GM21825 (cell line): ENCODE results near the gene PHF1.
"Not testable (repeated sequence)": the region's sequence is repeated elsewhere in the genome, so short reads cannot be mapped to it uniquely, and the experiment has no call there.

Experiments
- ATAC-seq: cut with Tn5 transposase; IDR thresholded peaks from one replicate; pipeline ENCODE4 v1.9.1; 2021; ENCODE audit warnings: mild to moderate bottlenecking, moderate library complexity; ENCODE audit not compliant: unreplicated experiment

The PHF1 gene

GRCh38 chr6:33391278-33391921 lies 19.4 kb upstream of the PHF1 start, which contains the start of gene KIFC1:
TSS of gene KIFC1 (plus strand) at chr6:33391823. CDS start at chr6:33391986, 163 bp downstream.
- peak; percentile 87 for ATAC-seq

- ATAC-seq = peak; percentile 4
Observed at GRCh38 chr6:33391922-33392594, 18.8 kb upstream of the PHF1 start.

- no peak for ATAC-seq
Observed at GRCh38 chr6:33392595-33392948, 18.2 kb upstream of the PHF1 start.

DNA sequence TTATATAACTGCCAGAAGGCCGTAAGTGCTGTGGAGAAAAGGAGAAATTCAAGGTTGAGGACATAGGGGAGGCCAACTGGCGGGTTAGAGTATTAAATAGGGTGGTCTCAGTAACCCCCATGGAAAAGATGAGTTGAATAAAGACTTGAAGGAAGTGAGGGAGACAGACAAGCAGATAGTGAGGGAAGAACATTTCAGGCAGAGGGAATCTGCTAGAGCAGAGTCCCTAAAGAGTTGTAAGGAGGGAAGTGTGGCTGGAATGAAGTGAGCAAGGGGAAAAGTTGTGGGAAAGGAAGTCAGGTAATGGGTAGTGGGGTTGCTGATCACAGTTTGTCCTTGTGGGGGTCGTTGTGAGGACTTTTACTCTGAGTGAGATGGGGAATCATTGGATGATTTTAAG lies 17.8 kb upstream of the PHF1 start:
- ATAC-seq = no peak

DNA sequence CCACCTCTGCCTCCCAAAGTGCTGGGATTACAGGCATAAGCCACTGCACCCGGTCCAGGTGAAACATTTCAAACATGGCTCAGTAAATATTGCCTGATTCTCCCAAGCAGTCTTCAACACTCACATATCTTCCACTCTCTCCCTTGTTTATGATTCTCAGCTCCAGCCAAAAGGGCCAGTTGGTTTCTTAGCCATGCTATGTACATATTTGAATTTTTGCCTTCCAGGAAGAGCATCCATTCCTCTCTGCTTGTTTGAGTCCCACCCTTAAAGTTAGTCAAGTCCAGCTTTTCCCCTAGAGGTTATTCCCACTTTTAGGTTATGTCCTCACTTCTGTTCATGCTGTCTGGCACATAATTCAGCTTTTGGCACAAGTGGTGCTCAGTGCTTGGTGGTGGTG lies 13.3 kb upstream of the PHF1 start:
- no peak for ATAC-seq

GRCh38 chr6:33398601-33399000 lies 12.2 kb upstream of the PHF1 start:
- ATAC-seq = not testable (repeated sequence)

GRCh38 chr6:33399881-33400280 lies 10.9 kb upstream of the PHF1 start:
- ATAC-seq = not testable (repeated sequence)

DNA sequence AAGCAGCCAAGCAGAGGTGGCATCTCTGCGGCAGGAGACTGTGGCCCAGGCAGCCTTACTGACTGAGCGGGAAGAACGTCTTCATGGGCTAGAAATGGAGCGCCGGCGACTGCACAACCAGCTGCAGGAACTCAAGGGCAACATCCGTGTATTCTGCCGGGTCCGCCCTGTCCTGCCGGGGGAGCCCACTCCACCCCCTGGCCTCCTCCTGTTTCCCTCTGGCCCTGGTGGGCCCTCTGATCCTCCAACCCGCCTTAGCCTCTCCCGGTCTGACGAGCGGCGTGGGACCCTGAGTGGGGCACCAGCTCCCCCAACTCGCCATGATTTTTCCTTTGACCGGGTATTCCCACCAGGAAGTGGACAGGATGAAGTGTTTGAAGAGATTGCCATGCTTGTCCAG lies 5.9 kb upstream of the PHF1 start:
- no peak for ATAC-seq

- ATAC-seq = no peak
Observed at GRCh38 chr6:33405386-33405940, 5.4 kb upstream of the PHF1 start.

DNA sequence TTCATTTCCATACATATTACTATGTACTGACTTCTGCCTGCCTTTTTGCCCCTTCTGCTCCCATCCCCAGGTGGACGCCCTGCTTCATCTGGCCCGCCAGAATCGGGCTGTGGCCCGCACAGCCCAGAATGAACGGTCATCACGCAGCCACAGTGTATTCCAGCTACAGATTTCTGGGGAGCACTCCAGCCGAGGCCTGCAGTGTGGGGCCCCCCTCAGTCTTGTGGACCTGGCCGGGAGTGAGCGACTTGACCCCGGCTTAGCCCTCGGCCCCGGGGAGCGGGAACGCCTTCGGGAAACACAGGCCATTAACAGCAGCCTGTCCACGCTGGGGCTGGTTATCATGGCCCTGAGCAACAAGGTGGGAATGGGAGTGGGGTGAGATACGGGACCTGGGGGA lies 4.7 kb upstream of the PHF1 start:
- ATAC-seq = no peak

DNA sequence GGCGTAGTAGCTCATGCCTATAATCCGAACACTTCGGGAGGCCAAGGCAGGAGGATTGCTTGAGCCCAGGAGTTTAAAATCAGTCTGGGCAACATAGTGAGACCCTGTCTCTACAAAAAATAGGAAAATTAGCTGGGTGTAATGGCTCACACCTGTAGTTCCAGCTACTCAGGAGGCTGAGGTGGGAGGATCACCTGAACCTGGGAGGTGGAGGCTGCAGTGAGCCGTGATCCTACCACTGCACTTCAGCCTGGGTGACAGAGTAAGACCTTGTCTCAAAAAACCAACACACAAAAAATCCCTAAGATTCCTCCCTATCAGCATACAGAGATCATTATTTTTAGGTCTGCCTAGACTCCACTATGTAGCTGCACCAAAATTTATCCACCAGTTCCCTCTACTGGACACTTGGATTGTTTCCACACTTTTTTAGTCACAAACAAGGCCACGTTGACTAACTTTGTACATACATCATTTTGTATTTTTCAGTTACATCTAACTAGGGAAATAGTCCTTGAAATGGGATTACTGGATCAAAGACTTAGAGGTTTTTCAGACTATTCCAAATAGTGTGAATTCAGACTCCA lies 3.6 kb upstream of the PHF1 start:
- ATAC-seq = no peak

- peak; percentile 66 for ATAC-seq
Observed at GRCh38 chr6:33410050-33410710, 634 bp upstream of the PHF1 start.

- ATAC-seq = no peak
Observed at GRCh38 chr6:33411632-33412005, 805 bp downstream of the PHF1 start.

- ATAC-seq = no peak
Observed at GRCh38 chr6:33412140-33413009, 1.6 kb downstream of the PHF1 start.

GRCh38 chr6:33413241-33414120 lies 2.7 kb downstream of the PHF1 start:
- no peak for ATAC-seq

GRCh38 chr6:33414592-33415271 lies 3.9 kb downstream of the PHF1 start:
- ATAC-seq = no peak

DNA sequence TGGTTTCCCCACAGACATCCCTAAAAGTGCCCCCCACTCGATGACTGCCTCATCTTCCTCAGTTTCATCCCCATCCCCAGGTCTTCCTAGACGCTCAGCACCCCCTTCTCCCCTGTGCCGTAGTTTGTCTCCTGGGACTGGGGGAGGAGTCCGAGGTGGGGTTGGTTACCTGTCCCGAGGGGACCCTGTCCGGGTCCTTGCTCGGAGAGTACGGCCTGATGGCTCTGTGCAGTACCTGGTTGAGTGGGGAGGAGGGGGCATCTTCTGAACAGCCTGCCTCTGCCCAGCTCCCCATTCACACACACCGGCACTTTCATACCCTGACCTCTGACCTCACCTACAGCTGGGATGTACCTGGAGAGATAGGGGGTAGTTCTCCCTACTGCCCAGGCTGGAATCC lies 5.0 kb downstream of the PHF1 start:
- no peak for ATAC-seq

DNA sequence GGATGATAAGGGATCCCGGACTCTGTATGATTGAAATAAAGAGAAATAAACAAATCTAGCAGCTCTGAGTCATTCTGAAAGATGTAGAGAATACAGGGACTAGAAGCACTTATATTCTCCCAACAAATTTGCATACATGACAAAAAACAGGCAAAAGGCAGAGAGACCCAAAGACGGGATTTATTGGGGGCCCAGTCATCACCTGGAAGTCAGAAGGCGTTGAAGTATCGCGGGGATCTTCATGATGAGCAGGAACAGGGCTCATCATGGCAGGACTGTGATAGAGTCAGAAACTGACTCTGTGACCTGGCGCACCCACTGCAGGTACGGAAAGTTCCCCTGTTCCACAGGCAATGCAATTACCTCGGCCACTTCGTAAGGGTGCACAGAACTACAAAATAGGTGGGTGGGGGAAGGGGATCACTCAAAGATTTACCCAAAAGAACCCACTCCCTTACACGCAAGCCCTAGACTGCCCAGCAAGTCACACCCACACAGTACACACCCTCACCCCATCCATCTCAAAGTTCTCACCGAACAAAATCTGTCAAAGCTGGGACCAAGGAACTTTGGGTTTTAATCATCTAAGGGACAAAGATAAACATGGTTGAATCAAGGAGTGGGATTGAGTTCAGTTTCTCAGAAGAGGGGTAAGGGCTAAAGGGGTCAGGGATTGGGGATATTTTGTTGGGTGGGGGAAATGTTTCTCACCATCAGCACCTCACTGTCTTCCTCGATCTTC lies 5.7 kb downstream of the PHF1 start:
- ATAC-seq = no peak
